ENCODE data around the gene SPOP.
"Not testable (repeated sequence)": the region's sequence is repeated elsewhere in the genome, so short reads cannot be mapped to it uniquely, and the experiment has no call there.

SPOP gene

DNA sequence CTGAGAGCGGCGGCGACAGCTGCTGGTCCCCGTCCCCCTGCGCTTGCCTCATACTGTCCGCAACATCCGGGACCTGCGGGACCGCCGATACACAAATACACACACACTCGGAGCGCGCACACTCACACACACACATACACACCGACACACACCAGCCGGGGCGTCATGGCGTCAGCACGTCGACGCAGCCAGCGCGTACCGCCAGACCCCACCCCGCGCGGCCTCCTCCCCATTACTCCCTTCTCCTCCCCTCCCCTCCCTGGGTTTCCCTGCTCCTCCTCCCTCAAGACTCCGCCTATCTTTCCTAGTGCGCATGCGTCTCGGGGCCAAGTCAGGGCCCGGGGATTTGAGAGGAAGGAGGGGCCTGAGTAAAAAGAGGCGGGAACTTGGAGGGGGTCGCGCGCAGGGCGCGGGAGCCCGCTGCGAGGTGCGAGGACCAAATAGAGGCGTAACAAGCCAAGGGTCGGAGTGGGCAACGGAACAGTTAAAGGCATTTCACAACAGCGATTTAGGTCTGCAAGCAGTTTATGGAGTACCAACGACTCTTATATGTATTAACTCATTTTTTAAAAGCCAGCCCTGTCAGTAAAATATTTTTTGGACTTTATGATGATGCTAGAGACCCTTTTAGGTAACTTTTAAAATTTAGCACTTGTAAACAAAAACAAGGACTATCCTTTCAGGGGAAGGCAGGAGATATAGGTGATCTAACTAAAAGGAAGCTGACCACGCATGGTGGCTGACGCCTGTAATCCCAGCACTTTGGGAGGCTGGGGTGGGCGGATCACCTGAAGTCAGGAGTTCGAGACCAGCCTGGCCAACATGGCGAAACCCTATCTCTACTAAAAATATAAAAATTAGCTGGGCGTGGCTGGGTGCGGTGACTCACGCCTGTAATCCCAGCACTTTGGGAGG is at the start of gene SPOP:
SPOP (minus strand) TSS at position 165 of the 915 bp plus-strand sequence. CDS start 55,287 bp downstream, outside the sequence.
- DNase-seq (ENCODE audit: low spot score), result peak; percentile 99

DNA sequence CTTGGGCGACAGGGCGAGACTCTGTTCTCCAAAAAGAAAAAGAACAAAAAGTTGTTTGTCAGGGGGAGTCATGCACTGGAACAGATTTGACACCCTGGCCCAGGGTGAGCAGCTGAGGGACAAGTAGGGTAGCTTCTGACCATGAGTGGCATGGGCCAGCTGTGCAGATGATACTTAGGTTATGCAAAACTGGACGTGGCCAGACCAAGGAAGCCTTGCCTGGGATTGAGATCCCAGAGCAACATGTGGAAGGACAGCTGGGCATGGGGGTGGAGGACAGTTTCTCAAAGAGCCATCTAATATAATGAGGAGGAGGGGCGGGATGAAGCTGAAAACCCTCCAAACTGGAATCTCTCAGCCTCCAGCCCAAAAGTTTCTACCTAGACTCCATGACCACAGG is 49.5 kb upstream of the SPOP start:
- no peak for DNase-seq (ENCODE audit: low spot score)

DNA sequence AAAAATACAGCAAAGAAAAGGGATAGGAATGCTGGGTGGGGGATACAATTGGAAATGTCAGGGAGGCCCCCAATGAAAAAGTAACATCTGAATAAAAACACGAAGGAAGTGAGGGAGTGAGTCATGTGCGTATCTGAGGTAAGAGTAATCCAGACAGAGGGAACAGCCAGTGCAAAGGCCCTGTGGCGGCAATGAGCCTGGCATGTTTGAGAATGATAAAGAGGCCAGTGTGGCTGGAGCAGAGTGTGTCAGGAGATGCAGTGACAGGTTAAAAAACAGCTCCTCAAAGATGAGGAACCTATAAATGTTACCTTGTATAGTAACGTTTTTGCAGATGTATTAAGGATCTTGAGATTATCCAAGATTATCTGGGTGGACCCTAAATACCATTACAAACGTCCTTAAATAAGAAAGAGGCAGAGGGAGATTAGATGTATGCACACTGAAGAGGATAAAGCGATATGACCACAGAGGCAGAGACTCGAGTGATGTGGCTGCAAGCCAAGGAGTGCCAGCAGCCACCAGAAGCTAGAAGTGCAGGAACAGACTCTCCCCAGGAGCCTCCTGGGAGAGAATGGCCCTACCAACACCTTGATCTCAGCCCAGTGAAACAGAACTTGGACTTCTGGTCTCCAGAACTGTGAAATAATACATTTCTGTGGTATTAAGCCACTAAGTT is 47.7 kb upstream of the SPOP start:
- no peak for DNase-seq (ENCODE audit: low spot score)

DNA sequence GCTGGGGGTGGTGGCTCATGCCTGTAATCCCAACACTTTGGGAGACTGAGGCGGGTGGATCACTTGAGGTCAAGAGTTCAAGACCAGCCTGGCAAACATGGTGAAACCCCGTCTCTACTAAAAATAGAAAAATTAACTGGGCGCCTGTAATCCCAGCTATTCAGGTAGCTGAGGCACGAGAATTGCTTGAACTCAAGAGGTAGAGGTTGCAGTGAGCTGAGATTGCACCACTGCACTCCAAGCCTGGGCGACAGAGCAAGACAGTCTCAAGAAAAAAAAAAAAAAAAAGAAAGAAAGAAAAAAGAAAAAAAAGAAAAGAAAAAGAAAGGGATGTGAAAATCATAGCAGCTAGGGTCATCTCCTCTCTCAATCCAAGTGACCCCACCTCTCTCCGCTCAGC is 46.7 kb upstream of the SPOP start:
- not testable (repeated sequence) for DNase-seq (ENCODE audit: low spot score)

DNA sequence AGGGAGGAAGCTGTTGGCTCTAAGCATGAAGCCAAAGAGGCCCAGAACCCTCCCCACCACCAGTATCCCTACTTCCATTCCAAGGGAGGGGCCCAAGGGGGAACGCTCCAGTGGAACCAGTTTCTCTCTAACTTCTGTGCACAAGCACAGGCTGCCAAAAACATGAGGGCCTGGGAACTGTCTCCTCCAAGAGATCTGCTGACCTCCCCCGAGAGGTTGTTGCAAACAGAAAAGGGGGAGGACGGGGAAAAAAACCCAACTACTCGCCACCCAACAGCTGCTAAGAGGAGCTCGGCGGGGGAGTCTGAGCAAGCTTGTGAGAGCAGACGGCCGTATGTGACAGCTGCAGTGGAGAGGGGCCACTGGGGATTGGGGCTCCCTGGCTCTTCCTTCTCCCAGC is 45.5 kb upstream of the SPOP start:
- DNase-seq (ENCODE audit: low spot score), result peak; percentile 76

DNA sequence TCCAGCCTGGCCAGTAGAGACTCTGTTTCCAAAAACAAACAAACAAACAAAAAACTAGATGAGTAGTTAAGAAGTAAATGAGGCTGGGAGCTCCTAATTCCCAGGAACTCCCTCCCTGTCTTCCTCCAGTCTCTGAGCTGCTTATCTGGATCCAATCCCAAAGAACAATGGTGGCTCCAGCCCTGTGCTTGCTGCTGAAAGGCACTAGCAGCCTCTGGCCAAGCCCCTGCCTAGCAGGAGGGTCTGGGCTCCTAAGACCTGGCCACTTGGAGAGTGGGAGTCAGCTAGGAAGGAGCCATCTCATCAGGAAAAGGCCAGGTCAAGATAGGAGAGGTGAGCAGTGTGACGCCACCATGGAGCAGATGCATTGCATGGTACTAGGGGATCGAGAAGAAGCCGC is 44.2 kb upstream of the SPOP start:
- no peak for DNase-seq (ENCODE audit: low spot score)

DNA sequence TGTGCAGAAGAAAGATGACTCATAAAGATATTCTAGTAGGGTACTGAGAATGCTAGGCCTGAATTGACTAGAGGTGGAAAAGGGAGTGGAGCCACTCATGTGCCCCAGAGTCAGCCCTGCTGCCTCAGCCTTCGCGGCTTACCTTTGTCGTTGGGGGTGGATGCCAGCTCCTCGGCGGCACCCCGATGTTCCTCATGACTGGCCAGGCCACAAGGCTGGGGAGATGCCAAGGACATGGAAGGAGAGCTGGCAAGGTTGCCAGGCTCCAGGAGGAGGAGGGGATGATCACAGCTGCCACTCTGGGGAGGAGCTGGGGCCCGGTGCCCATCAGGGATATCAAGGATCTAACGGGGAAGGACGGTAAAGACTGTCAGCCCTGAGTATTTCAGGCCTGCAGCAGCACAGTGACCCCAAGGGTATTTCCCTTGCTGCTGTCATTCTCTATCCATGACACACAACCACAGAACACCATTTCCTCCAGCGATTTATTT is 39.5 kb upstream of the SPOP start:
- DNase-seq (ENCODE audit: low spot score), result no peak

DNA sequence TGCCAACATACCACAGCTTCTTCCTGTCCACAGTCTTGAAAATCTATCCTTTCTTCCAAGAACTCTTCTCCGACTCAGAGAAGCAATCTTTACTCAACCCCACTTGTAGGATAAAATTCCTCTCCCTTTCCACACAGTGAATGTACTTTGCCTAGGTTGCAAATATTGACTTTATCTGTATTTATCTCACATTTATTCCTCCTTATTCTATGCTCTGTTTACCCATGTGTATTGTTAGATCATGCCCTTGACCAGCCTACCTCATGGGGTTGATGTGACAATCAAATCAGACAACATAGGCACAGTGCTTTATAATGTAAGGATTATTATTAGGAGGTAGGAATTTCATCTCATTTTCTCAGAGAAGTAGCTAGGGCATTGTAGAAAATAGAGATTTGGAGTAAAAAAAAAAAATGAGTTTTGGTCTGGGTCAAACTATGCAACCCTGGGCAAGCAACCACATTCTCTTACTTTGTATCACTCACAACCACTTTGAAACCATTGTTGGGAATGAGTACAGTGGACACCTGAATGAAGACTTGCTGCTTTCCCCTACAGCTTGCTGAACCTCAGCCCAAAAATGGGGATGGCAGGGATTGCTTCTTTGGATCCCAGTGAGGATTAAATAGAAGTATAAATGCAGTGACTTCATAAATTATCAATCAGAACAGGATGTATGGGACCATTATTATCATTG is 38.9 kb upstream of the SPOP start:
- DNase-seq (ENCODE audit: low spot score), result no peak

DNA sequence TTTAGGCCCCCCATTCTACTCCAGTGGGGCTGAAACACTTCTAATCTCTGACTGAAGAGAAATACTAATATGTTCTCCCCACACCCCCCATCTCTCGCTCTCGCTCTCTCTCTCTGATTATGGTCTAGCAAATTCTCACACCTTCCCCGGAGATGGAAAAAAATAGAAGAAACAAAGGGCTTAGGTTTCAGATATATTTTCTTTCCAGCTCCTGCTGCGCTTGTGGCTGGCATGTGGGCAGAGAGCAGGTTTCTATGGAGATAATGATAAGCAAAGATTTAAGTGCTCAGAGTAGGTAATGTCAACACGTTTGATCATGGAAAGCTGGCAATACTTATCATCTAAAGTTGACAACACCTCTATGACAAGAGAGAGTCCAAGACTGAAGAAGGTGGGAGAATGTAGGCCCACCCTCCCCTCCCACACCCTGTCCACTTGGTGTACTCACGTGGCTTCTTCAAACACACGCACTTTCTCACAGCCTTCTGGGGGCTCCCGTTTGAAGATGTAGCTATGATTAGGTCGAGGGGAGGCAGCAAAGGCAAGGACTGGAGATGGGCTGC is 37.9 kb upstream of the SPOP start:
- DNase-seq (ENCODE audit: low spot score), result no peak

DNA sequence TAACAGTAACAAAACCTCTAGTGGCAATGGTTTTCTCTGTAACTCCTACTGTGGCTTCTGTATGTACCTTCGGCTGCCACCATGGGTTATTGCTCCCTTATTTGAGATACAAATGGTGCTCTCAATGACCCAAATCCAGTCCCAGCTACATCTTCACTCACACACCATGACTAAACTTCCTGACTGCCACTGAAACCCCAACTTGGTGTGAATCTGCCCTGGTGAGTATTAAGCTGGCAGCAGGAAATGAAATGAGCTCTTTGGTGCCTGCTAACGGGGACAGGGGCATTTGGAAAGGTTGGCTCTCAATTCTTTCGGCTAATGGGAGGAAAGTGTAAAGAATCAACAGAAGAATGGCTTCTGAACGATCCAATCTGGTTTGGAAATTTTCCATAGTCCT is 37.3 kb upstream of the SPOP start:
- no peak for DNase-seq (ENCODE audit: low spot score)

DNA sequence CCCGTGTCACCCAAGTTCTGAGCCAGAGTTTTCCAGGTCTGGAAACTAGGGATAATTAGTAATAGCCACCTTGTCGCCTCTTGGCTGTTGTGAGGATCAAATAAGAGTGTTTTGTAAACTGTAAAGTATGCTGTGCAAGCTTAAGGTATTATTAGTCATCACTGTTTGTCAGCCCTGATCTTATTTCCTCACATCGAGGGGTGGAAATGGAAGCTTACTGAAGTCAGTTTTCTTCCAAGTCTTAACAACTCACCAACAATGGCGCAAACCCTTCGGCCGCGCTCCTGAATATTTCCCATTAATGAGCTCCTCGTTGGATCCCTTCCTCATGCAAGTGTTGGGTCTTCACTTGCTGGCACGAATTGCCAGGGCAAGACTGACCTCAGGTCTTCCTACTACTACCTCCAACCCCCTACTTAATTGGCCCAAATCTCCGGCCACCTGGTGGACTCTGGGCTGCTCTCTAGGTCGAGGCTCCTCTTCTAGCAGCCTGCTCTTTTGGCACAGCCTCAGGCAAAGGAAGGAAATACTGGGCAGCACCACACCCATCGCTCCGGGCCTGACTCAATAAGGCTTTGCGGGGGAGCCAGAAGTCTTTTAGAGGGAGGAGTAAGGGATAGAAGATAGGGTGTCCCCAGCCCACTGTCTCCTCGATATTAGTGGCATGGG is 30.8 kb upstream of the SPOP start:
- DNase-seq (ENCODE audit: low spot score), result no peak

DNA sequence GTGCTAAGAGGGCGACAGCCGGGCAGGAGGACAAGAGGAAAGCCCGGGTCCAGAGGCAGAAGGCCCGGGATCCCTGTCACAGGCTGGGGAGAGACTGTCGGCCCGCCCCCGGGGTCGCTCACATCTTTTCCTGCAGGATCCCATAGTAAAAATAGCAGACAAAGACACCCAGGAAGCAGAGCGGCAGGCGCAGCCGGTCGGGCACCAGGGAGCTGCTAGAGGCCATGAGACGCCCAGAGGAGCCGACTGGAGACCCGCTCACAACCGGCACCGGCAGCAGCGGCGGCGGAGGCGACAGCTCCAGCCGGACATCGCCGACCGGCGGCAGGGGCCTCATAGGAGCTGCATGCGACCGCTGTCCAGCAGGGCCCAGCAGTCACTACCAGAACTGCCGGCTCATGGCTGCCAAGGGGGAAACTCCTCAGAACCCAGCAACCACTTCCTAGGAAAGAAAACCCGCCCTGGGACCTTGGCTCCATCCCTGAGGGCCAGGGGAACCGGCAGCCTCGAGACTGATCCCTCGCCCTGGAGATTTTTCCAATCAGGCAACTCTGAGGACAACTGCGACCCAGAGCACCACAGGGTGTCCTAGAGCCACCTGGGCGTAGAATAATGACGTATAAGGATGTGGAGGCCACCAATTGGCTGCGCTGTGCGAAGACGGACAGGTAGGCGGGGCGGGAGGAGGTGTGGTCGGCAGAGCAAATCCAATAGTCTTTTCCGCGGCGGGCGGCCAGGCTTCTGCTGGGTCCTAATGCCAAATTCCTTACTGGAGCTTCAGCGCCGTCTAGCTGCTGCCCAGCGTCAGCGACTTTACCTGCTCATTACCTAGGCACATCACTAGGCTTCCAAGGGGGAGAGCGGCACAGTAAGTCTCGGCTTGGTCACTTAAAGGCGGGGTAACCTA is 30.0 kb upstream of the SPOP start, which contains the start of gene SLC35B1:
SLC35B1 (minus strand) TSS at position 357 of the 907 bp plus-strand sequence; CDS start at position 226, 131 bp downstream.
- DNase-seq (ENCODE audit: low spot score), result peak; percentile 100

DNA sequence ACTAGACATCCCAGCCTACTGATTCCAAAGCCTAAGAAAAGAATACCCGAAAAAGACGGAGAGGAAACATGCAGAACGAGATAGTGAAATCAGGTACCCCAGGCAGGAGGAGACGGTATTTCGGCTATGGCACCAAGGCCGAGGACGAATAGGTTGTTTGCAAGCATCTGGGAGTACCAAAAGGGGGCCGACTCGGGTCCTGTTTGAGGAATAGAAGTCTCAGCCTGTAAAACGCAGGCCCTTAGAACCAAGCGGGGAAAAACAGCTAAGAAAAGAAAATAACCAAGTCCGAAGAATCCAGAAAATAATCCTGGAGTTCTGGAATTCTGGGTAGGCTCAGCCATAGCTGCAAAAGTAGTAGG is 29.3 kb upstream of the SPOP start:
- no peak for DNase-seq (ENCODE audit: low spot score)

DNA sequence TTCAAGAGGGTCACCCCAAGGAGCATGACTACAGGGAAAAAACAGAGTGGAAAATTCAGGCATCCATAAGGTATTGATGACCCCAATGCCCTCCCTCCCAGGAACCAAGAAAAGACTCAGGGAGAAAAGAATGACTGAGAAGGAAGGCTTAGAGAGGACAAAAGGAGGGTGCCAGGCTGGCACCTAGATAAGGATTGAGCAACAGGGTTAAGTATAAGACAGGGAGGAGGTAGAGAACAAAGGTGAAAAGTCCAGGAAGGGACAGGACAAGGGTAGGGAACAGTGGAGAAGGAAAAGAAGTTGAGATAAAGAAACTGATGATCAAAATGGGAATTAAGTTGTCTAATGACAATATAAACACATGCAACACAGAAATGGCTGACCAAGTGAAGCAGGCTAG is 27.4 kb upstream of the SPOP start:
- DNase-seq (ENCODE audit: low spot score), result no peak

DNA sequence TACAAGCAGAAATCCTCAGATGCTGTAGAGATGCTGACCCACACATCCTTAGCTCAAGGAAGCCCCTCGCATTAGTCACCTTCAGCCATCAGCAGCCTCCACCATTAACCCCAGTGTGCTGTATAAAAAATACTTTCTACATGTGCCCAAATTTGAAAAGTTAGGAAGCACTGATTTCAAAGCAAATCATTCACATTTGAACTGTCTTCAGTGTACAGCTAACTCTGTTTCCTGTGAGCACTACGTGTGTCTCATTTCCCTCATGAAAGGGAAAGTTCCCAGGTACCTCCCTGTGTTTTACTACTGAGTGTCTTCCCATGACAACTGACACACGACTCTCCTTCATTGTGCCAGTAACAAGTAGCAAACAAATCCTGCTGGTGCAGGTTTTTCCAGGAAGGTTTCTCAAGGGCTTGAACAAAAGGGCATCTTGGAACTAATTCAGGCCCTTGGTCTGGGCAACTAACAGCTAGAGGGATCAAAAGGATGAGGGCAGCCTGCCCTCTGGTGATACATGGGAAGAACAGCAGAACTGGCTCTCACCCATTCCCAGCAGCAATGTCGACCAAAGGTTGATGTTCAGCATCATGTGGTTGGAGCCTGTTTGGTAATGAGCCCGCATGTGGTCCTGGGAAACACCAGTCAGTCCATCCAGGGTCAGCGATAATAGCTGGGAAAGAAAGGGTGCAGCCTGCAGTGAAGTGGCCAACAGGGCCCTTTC is 25.8 kb upstream of the SPOP start:
- peak; percentile 72 for DNase-seq (ENCODE audit: low spot score)

DNA sequence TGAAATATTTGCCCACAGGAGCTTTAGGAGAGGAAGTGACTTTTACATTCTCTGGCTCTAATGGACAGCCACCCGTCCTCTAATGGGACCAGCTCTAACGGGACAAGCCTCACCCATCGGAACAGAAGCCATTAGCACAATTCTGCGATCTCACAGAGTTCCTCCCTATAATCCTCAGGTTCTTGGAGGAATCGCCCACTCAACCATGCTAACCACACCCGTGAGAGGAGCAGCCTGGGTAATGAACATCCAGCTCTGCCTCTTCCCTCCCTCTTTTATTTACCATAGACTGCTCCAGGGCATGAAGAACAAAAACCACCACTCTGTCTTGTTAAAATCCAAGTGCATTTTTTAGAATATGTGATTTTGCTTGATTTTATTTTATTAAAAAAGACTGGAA is 23.1 kb upstream of the SPOP start:
- DNase-seq (ENCODE audit: low spot score), result no peak

DNA sequence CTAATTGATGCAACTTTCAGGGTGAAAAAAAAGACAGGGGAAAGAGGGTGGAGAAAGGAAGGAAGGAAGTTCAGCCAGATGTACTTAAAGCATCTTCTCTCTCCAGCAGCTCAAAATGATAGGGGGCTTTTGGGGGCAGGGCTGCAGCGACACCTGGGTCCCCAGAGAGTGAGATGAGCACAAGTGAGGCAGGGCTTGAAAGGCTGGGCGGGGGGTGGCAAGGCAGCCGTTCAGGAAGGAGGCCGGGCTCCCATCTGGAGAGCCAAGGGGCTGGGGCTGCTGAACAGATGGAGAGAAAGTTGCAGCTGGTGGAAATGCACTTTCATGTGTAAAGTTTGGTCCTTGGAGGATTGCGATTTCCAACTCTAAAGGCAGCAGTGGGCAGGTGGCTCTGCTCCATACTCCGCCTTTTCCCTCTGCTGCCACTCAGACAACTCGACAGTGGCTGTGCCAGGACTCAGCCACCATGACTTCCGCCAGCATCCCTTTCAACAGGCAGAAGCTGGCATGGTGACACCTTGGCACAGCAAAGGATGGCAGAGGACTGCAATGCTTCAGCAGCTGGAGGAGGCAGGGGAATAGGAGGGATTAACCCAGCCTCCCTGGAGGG is 22.2 kb upstream of the SPOP start:
- no peak for DNase-seq (ENCODE audit: low spot score)

DNA sequence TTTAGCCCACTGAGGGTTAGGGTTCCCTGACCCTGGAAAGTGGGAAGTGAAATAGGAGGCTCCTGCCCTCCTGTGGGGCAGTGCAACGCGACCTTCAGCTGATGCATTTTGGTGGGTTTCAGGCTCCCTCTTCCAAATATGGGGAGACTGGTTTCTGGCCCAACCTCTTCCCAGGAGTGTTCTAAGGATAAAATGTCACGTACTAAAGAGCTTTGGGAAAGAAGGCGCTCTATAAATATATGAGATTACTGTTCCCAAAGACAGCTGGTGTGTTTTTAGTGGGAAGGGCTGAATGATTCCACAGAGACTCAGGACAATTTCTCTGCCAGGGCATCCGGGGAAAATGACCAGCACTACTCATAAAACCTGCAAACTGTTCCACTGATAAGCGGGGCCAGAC is 20.1 kb upstream of the SPOP start:
- no peak for DNase-seq (ENCODE audit: low spot score)

DNA sequence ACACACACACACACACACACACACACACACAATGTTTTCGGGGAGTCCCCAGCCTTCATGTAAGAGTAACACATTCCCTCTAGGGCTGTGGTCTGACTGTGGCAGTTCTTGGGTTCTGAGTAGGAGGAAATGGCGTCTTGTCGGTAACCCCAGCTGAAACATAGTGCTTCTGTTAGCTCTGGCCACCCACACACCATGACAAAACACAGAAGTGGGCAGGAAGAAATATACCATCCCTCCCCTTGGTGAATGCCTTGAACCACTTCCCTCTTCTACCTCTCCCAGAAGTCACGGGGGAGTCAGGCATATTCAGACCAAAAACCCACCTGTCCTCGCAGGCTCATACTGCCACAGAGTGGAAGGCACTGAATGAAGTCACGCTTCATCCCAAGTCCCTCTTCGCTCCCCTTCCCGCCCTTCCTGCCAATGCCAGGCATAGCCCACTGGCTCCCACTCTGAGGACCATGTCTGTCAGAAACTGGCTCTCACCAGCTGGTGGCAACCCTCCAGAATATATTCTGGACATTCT is 18.4 kb upstream of the SPOP start:
- DNase-seq (ENCODE audit: low spot score), result no peak
